Right lobe of liver (tissue), 4 donors: ENCODE measurements around the gene PBX2.
"Not testable (repeated sequence)": the region's sequence is repeated elsewhere in the genome, so short reads cannot be mapped to it uniquely, and the experiment has no call there.

Experiments used
- CTCF ChIP-seq, 4 donors: fragments of 200-600 bp in 3 of 4; fragments of 450-650 bp in 1 of 4; IDR thresholded peaks; one replicate each; pipeline versions ENCODE4 v1.5.1 to v1.8.0; 2016 to 2022; ENCODE audit warnings: antibody characterized with exemption in 4 of 4, mild to moderate bottlenecking in 2 of 4
- POLR2A ChIP-seq: fragments of 450-650 bp; IDR thresholded peaks from one replicate; pipeline ENCODE4 v1.6.1; 2017; ENCODE audit warnings: antibody characterized with exemption, mild to moderate bottlenecking
- donor health status: DM: no; HTN: no; CAD: no.
- donor health status: DM: no; HTN: no; CAD: no.
- donor health status: DM: no; HTN: yes; CAD: no.

- TF ChIP-seq CTCF (IDR thresholded peaks at IDR 0.05); POLR2A: not testable (repeated sequence)
Observed at GRCh38 chr6:32144238-32144637, 45.8 kb downstream of the PBX2 start.
